Measurements from ENCODE around the gene TEX14.

GRCh38 chr17:58507123-58507634 lies 184.7 kb downstream of the TEX14 start:
- no peak for TF ChIP-seq ATF3 (IDR thresholded peaks at IDR 0.05)
- no peak for TF ChIP-seq YY1 (IDR thresholded peaks at IDR 0.05; ENCODE audit: extremely low read depth, insufficient replicate concordance, low read depth, low read length)
- TF ChIP-seq CTCF (IDR thresholded peaks at IDR 0.05 in 2 of 3, conservative IDR thresholded peaks at IDR 0.05 in 1 of 3; ENCODE audit: borderline replicate concordance in 1 of 3, insufficient read depth in 1 of 3, low read depth in 2 of 3, low read length in 2 of 3): no peak
- TF ChIP-seq SP1 (IDR thresholded peaks at IDR 0.05; ENCODE audit: low read depth): no peak
- no peak for TF ChIP-seq POLR2AphosphoS5 (IDR thresholded peaks at IDR 0.05; ENCODE audit: low read depth, low read length)
